Myometrial cell (primary cell): ENCODE data around the gene FAM162A. TPM values are rescaled to one million over a fixed set of nuclear protein-coding genes. Genes with fewer than 3 reads are reported as not detected.

ENCODE experiments used
- total RNA-seq: library from RNA; depleted of rRNA; stranded (reverse); fragments of >200 nt; gene quantifications from 2 replicates; pipeline ENCODE4 v1.2.3, GENCODE V29; 2015

Gene FAM162A, protein sequence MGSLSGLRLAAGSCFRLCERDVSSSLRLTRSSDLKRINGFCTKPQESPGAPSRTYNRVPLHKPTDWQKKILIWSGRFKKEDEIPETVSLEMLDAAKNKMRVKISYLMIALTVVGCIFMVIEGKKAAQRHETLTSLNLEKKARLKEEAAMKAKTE
- total RNA-seq, result 11.0 and 16.1 TPM in 2 replicates

DNA sequence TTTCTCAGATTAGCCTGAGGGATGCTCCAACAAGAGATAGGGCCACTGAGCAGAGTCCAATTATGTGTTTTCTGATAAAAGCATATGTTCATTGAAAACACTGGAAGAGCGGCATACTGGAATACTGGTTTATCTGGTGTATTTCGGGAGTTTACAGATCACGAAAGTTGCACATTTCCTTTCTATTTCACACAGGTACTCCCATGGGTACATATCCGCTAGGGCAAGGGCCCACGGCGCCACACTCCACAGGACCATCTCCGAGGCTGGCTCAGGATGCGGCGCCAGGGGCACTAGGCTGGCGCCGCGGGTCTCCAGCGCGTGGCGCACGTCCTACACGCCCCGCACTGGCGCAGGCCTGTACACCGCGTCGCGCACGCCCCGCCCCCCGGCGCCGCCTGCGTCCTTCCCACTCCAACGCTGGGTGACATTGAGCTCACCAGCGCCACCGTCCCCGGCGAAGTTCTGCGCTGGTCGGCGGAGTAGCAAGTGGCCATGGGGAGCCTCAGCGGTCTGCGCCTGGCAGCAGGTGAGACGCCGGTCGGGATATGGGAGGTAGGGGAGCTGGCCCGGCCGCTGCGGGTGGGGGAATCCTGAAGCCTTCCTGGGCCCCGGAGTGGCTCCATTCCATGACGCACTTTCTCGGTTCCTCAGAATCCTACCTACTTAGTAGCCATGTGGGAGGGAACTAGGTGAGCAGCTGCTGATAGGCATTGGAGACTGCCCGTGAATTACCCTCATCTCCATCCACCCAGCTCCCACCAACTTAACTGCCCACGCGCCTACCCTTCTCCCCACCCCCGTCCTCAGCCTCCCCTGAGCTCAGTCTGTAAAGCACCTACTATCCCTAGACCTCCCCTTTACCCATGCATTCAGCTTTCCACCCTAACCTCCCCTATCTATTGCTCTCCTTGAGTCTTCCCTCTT is at the start of gene FAM162A:
TSS of gene FAM162A (plus strand) at position 412 of the 927 bp plus-strand sequence. CDS start at position 496, 84 bp downstream.

GRCh38 chr3:122382888-122383666 is 905 bp upstream of the FAM162A start, which contains the start of gene MIX23:
TSS of gene MIX23 (minus strand) at chr3:122383231. CDS start at chr3:122383224, 7 bp downstream.

DNA sequence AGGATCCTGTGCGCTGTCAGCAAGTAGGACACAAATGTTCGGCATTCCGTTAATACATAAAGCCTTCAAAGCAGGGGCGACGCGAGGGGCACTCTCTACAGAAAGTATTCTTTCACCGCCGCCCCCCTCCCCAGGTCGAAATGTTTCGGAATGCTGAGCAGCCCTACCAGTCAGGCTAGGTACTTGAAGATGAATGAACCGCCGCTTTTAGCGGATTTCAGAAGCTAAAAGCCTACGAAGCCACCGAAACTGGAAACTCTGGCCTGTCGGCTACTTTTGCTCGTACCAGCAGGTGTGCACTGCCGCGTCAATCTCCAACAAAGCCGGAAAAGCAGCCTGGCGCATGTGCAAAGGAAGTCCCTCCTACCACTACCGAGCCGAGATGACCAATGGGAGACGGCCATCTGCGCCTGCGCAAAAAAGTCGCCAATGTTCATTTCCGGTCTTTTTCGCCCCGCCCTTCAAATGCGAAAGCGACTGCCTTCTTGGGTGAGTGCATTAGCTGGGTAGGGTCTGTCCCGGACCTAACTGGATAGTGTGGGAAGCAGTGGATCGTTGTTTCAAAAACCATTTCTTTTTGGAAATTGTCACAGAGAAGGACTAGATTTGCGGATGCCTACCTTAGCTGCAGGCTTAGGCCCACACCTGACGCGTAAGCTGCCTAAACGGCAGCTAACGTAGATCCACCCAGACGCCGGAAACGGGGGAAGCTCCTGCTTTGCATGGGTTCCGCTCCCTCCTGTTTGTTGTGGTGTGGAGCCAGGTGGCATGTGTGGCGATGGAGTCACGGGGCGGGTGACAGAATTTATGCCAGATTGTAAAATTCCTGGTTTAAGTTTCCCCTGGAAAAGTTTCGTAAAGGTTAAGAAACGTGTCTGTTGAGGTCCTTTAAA is 32.0 kb downstream of the FAM162A start, which contains the start of gene WDR5B:
TSS of gene WDR5B (minus strand) at position 301 of the 893 bp plus-strand sequence. CDS start 534 bp downstream, outside the sequence.

Other genes with a start within 250 kb of the FAM162A start
- gene CASR, start 200.5 kb upstream of the FAM162A start, total RNA-seq, result not detected in 2 replicates
- gene CSTA, start 58.9 kb upstream of the FAM162A start, total RNA-seq, result 0.89 TPM in 1 of 2 replicates, not detected in the other
- gene MIX23, start 951 bp upstream of the FAM162A start, total RNA-seq, result 37.0 and 40.9 TPM in 2 replicates
- gene WDR5B, start 31.9 kb downstream of the FAM162A start, total RNA-seq, result 3.9 and 6.6 TPM in 2 replicates
- gene KPNA1, start 130.8 kb downstream of the FAM162A start, total RNA-seq, result 33.2 and 38.6 TPM in 2 replicates
- 14.0 and 22.8 TPM in 2 replicates for gene PARP9, start 180.1 kb downstream of the FAM162A start, total RNA-seq
- 12.4 and 15.4 TPM in 2 replicates for gene DTX3L, start 180.2 kb downstream of the FAM162A start, total RNA-seq
- not detected in 2 replicates for gene PARP15, start 193.5 kb downstream of the FAM162A start, total RNA-seq